Activated CD4-positive, alpha-beta T cell treated with anti-CD3 and anti-CD28 coated beads, Interleukin-2, amount 10 ng/mL, durations not matched to agents 7 days and 5 days (primary cell): ENCODE data around the gene DMTF1. TPM values are rescaled to one million over a fixed set of nuclear protein-coding genes. Genes with fewer than 3 reads are reported as not detected.
"Not testable (repeated sequence)": the region's sequence is repeated elsewhere in the genome, so short reads cannot be mapped to it uniquely, and the experiment has no call there.

Experiments used
- CTCF ChIA-PET: fragments of 350-600 bp; sonication (Branson Sonifier 250); formaldehyde crosslinking; loops from one replicate; lab custom pipeline; 2021; ENCODE audit warnings: antibody characterized with exemption; lab: Charles Lee
- POLR2A ChIA-PET: fragments of 350-600 bp; sonication (Branson Sonifier 250); formaldehyde crosslinking; loops from one replicate; lab custom pipeline; 2021; ENCODE audit warnings: antibody characterized with exemption; lab: Charles Lee
- DNase-seq: peaks from one replicate; pipeline ENCODE4 v3.0.0-alpha.2; 2020
- H3K27ac Mint-ChIP-seq: one replicate; pipeline ENCODE4 v1.8.0; 2021; ENCODE audit warnings: mild to moderate bottlenecking, moderate library complexity, mixed read lengths
- H3K27me3 Mint-ChIP-seq: one replicate; pipeline ENCODE4 v1.8.0; 2021; ENCODE audit warnings: mixed read lengths
- H3K36me3 Mint-ChIP-seq: one replicate; pipeline ENCODE4 v1.8.0; 2021; ENCODE audit warnings: low read depth, mixed read lengths
- H3K4me1 Mint-ChIP-seq: one replicate; pipeline ENCODE4 v1.8.0; 2021; ENCODE audit warnings: mixed read lengths
- H3K4me3 Mint-ChIP-seq: one replicate; pipeline ENCODE4 v1.8.0; 2021; ENCODE audit warnings: mild to moderate bottlenecking, moderate library complexity, mixed read lengths
- H3K9me3 Mint-ChIP-seq: one replicate; pipeline ENCODE4 v1.8.0; 2021; ENCODE audit warnings: mixed read lengths
- total RNA-seq, 2 experiments: library from RNA; stranded (reverse); gene quantifications; one replicate each; pipeline ENCODE4 v1.2.3, GENCODE V29; 2021

The DMTF1 gene
- 100 to 1,000 TPM; 102 to 111 TPM for total RNA-seq

- Mint-ChIP-seq H3K4me3 (peak within 1 kb of the TSS; percentile 86), H3K27me3 (no peaks in the 10 kb centered on the region), H3K36me3 (peaks cover 22% of the 10 kb centered on the region), H3K4me1 (peaks cover 46% of the 10 kb centered on the region), H3K27ac (peak within 1 kb of the TSS; percentile 95), H3K9me3 (no peaks in the 10 kb centered on the region)
- peak; percentile 88 for DNase-seq
- CTCF ChIA-PET: interaction anchor here (0.7 to 1.8 kb wide), 10 partner anchors 10 to 224 kb away, joined by 3 to 8 read pairs (median 4); partner anchors contain the start of gene TMEM243
- POLR2A ChIA-PET: interaction anchor here (0.6 to 2.1 kb wide), 4 partner anchors 28 to 531 kb away, joined by 3 to 12 read pairs (median 4); partner anchors contain the start of gene TMEM243
These were observed at the start of gene DMTF1 for GRCh38 chr7:87152112-87152896. DMTF1 (plus strand) TSS chr7:87152453; CDS start chr7:87164942, 12,489 bp downstream.

GRCh38 chr7:87105401-87105800 is 46.9 kb upstream of the DMTF1 start:
- H3K36me3 Mint-ChIP-seq: no peaks in the 10 kb centered on the region
- peaks cover 20% of the 10 kb centered on the region for H3K27me3 Mint-ChIP-seq
- DNase-seq: no peak
- no peak overlapping the region for H3K4me3 Mint-ChIP-seq
- H3K27ac Mint-ChIP-seq: no peak overlapping the region
- no peaks in the 10 kb centered on the region for H3K4me1 Mint-ChIP-seq
- ChIA-PET CTCF (no interaction called here), POLR2A (no interaction called here)
- H3K9me3 Mint-ChIP-seq: no peaks in the 10 kb centered on the region

GRCh38 chr7:87106974-87107612 is 45.2 kb upstream of the DMTF1 start:
- CTCF ChIA-PET: no interaction called here
- H3K36me3 Mint-ChIP-seq: no peaks in the 10 kb centered on the region
- peaks cover 18% of the 10 kb centered on the region for H3K27me3 Mint-ChIP-seq
- no peak for DNase-seq
- no peaks in the 10 kb centered on the region for H3K4me1 Mint-ChIP-seq
- H3K9me3 Mint-ChIP-seq: no peaks in the 10 kb centered on the region
- no peak overlapping the region for H3K4me3 Mint-ChIP-seq
- H3K27ac Mint-ChIP-seq: no peak overlapping the region
- POLR2A ChIA-PET: no interaction called here

GRCh38 chr7:87107949-87108776 is 44.1 kb upstream of the DMTF1 start:
- no peak for DNase-seq
- no peaks in the 10 kb centered on the region for H3K9me3 Mint-ChIP-seq
- H3K27me3 Mint-ChIP-seq: peaks cover 18% of the 10 kb centered on the region
- ChIA-PET CTCF (no interaction called here), POLR2A (no interaction called here)
- H3K4me1 Mint-ChIP-seq: no peaks in the 10 kb centered on the region
- H3K27ac Mint-ChIP-seq: no peak overlapping the region
- no peaks in the 10 kb centered on the region for H3K36me3 Mint-ChIP-seq
- H3K4me3 Mint-ChIP-seq: no peak overlapping the region

- no peak for DNase-seq
- no peak overlapping the region for H3K27ac Mint-ChIP-seq
- POLR2A ChIA-PET: no interaction called here
- no peak overlapping the region for H3K4me3 Mint-ChIP-seq
- H3K27me3 Mint-ChIP-seq: peaks cover 11% of the 10 kb centered on the region
- no peaks in the 10 kb centered on the region for H3K4me1 Mint-ChIP-seq
- CTCF ChIA-PET: no interaction called here
- no peaks in the 10 kb centered on the region for H3K36me3 Mint-ChIP-seq
- H3K9me3 Mint-ChIP-seq: peaks cover 5% of the 10 kb centered on the region
These were observed 41.5 kb upstream of the DMTF1 start for GRCh38 chr7:87110778-87111177.

- ChIA-PET CTCF (no interaction called here), POLR2A (no interaction called here)
- DNase-seq: no peak
- no peaks in the 10 kb centered on the region for H3K4me1 Mint-ChIP-seq
- H3K27ac Mint-ChIP-seq: no peak overlapping the region
- H3K36me3 Mint-ChIP-seq: no peaks in the 10 kb centered on the region
- H3K9me3 Mint-ChIP-seq: peaks cover 5% of the 10 kb centered on the region
- H3K4me3 Mint-ChIP-seq: no peak overlapping the region
- H3K27me3 Mint-ChIP-seq: peaks cover 8% of the 10 kb centered on the region
These were observed 40.4 kb upstream of the DMTF1 start for GRCh38 chr7:87111877-87112276.

GRCh38 chr7:87113077-87113476 is 39.2 kb upstream of the DMTF1 start:
- DNase-seq: no peak
- POLR2A ChIA-PET: no interaction called here
- no peak overlapping the region for H3K4me3 Mint-ChIP-seq
- H3K36me3 Mint-ChIP-seq: no peaks in the 10 kb centered on the region
- H3K4me1 Mint-ChIP-seq: no peaks in the 10 kb centered on the region
- CTCF ChIA-PET: no interaction called here
- peaks cover 5% of the 10 kb centered on the region for H3K9me3 Mint-ChIP-seq
- peaks cover 7% of the 10 kb centered on the region for H3K27me3 Mint-ChIP-seq
- H3K27ac Mint-ChIP-seq: no peak overlapping the region

GRCh38 chr7:87113904-87114303 is 38.3 kb upstream of the DMTF1 start:
- H3K27me3 Mint-ChIP-seq, H3K9me3 Mint-ChIP-seq, H3K4me3 Mint-ChIP-seq, H3K36me3 Mint-ChIP-seq, CTCF ChIA-PET, POLR2A ChIA-PET, H3K27ac Mint-ChIP-seq, DNase-seq, H3K4me1 Mint-ChIP-seq: not testable (repeated sequence)

GRCh38 chr7:87115772-87116171 is 36.5 kb upstream of the DMTF1 start:
- H3K9me3 Mint-ChIP-seq, H3K36me3 Mint-ChIP-seq, H3K27ac Mint-ChIP-seq: not testable (repeated sequence)

GRCh38 chr7:87116315-87116714 is 35.9 kb upstream of the DMTF1 start:
- Mint-ChIP-seq H3K27me3 (no peaks in the 10 kb centered on the region), H3K9me3 (peaks cover 5% of the 10 kb centered on the region), H3K36me3 (no peaks in the 10 kb centered on the region), H3K27ac (no peak overlapping the region), H3K4me3 (no peak overlapping the region), H3K4me1 (no peaks in the 10 kb centered on the region)
- ChIA-PET POLR2A (no interaction called here), CTCF (no interaction called here)
- no peak for DNase-seq

More at GRCh38 chr7:87115772-87116171, 36.5 kb upstream of the DMTF1 start:
- DNase-seq, H3K4me3 Mint-ChIP-seq, CTCF ChIA-PET, H3K27me3 Mint-ChIP-seq, H3K4me1 Mint-ChIP-seq, POLR2A ChIA-PET: not testable (repeated sequence)

GRCh38 chr7:87119581-87119980 is 32.7 kb upstream of the DMTF1 start:
- Mint-ChIP-seq H3K27ac (no peak overlapping the region), H3K9me3 (no peaks in the 10 kb centered on the region), H3K36me3 (no peaks in the 10 kb centered on the region), H3K4me1 (no peaks in the 10 kb centered on the region), H3K4me3 (no peak overlapping the region), H3K27me3 (peaks cover 2% of the 10 kb centered on the region)
- no peak for DNase-seq
- ChIA-PET CTCF (interaction anchor here (0.7 kb wide), 1 partner anchor 389 kb away, joined by 4 read pairs; no protein-coding TSS in a partner anchor), POLR2A (no interaction called here)

GRCh38 chr7:87123105-87123504 is 29.1 kb upstream of the DMTF1 start:
- CTCF ChIA-PET: no interaction called here
- no peaks in the 10 kb centered on the region for H3K36me3 Mint-ChIP-seq
- H3K4me3 Mint-ChIP-seq: no peak overlapping the region
- no peak overlapping the region for H3K27ac Mint-ChIP-seq
- no peaks in the 10 kb centered on the region for H3K9me3 Mint-ChIP-seq
- peaks cover 5% of the 10 kb centered on the region for H3K27me3 Mint-ChIP-seq
- DNase-seq: no peak
- POLR2A ChIA-PET: no interaction called here
- no peaks in the 10 kb centered on the region for H3K4me1 Mint-ChIP-seq

- no peak for DNase-seq
- no peaks in the 10 kb centered on the region for H3K9me3 Mint-ChIP-seq
- H3K4me1 Mint-ChIP-seq: no peaks in the 10 kb centered on the region
- peaks cover 9% of the 10 kb centered on the region for H3K27me3 Mint-ChIP-seq
- H3K36me3 Mint-ChIP-seq: no peaks in the 10 kb centered on the region
- no peak overlapping the region for H3K4me3 Mint-ChIP-seq
- H3K27ac Mint-ChIP-seq: no peak overlapping the region
- CTCF ChIA-PET: no interaction called here
- POLR2A ChIA-PET: no interaction called here
These were observed 25.2 kb upstream of the DMTF1 start for GRCh38 chr7:87127019-87127418.
